ENCODE data around the gene TMEM81. TPM values are rescaled to one million over a fixed set of nuclear protein-coding genes. Genes with fewer than 3 reads are reported as not detected.

The TMEM81 gene
- total RNA-seq, 4 donors from 2014 or later, result 1.6 to 4.5 (median 2.9) TPM

DNA sequence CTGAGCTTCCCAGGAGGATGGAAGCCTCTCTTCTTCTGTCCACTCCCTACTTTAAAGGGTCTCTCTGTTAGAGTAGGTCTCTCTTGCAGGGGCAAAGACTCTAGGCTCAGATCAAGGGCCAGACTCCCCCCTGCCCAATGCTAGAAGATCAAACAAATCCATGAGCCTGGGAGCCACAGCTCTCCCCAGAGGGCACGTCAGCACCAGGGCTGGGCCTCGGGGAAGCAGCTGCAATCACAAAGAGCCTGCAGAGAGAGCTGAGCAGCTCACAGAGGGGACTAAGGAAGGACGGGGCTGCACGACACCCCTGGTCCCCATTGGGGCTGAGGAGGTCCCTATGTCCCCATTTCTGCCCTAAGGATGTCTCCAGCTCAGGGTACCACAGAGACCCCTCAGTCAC is 37.4 kb downstream of the TMEM81 start:
- 40% methylated on average over 1 of the region's 4 CpGs; no CpG with 5 or more reads in 1 of the 2 donors for WGBS, 2 donors (ENCODE audit: low coverage in 1 of 2)

DNA sequence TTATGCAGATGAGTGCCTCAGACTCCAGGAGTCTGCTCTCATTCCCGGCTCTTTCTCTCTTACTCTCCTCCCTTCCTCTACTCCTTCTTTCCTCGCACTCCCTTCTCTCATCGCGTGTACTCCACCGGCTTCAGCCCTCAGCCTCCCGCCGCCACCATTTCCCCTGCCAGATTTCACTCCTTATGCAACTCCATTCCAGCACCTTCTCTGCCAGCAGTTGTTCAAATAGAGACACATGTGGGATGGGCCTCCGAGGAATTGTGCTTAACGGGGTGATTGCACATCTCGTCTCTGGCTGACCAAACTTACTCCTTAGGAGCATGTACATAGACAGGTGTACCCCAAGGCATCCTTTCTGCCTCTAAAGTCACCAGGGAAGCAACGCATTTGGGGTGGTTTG is 39.1 kb downstream of the TMEM81 start:
- H3K27me3 ChIP-seq, result peaks cover 73% of the 10 kb centered on the region
- ATAC-seq, result no peak
- 24 to 44% methylated on average over 8 to 9 of the region's 11 CpGs for WGBS, 2 donors (ENCODE audit: low coverage in 1 of 2)

More for the DNA sequence above, 37.4 kb downstream of the TMEM81 start:
- TF ChIP-seq EP300 (IDR thresholded peaks at IDR 0.05), result no peak
- no peak for TF ChIP-seq POLR2A (IDR thresholded peaks at IDR 0.05)
- no peak for TF ChIP-seq POLR2AphosphoS5 (IDR thresholded peaks at IDR 0.05)
- TF ChIP-seq, protein P1, sequence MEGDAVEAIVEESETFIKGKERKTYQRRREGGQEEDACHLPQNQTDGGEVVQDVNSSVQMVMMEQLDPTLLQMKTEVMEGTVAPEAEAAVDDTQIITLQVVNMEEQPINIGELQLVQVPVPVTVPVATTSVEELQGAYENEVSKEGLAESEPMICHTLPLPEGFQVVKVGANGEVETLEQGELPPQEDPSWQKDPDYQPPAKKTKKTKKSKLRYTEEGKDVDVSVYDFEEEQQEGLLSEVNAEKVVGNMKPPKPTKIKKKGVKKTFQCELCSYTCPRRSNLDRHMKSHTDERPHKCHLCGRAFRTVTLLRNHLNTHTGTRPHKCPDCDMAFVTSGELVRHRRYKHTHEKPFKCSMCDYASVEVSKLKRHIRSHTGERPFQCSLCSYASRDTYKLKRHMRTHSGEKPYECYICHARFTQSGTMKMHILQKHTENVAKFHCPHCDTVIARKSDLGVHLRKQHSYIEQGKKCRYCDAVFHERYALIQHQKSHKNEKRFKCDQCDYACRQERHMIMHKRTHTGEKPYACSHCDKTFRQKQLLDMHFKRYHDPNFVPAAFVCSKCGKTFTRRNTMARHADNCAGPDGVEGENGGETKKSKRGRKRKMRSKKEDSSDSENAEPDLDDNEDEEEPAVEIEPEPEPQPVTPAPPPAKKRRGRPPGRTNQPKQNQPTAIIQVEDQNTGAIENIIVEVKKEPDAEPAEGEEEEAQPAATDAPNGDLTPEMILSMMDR (IDR thresholded peaks at IDR 0.05), result no peak
- H3K4me1 ChIP-seq, result peaks cover 0 to 23% (median 0%) of the 10 kb centered on the region in 3 donors
- no peaks in the 10 kb centered on the region for H3K36me3 ChIP-seq
- no peaks in the 10 kb centered on the region for H3K9me3 ChIP-seq
- H3K27me3 ChIP-seq, result peaks cover 70% of the 10 kb centered on the region
- no peak overlapping the region for H3K4me3 ChIP-seq
- no peak for ATAC-seq
- no peak overlapping the region for H3K27ac ChIP-seq

DNA sequence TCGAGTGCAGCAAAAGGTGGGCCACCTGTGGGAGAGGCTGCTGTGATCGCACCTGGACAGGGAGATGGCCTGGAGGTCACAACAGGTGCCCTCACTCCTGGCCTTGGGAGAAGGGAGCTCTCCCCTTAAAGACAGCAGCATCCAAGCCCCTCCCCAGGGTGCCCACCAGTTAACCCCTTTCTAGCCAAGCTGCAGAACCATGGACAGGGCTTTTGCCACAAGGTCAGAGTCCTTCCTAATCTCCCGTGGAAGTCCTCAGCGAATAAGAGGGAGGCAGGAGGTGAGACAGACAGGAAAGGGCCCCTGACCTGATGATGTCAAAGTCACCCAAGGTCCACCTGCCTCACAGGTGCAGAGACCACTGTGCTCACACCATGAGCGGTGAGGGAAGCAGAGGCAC is 39.5 kb downstream of the TMEM81 start:
- 50% methylated on average over 1 of the region's 5 CpGs; no CpG with 5 or more reads in 1 of the 2 donors for WGBS, 2 donors (ENCODE audit: low coverage in 1 of 2)
- H3K9me3 ChIP-seq, result no peaks in the 10 kb centered on the region
- TF ChIP-seq POLR2AphosphoS5 (IDR thresholded peaks at IDR 0.05) (no peak), EP300 (IDR thresholded peaks at IDR 0.05) (no peak), POLR2A (IDR thresholded peaks at IDR 0.05) (no peak)
- TF ChIP-seq, protein P1 (IDR thresholded peaks at IDR 0.05), result no peak

More for the DNA sequence above, 39.1 kb downstream of the TMEM81 start:
- H3K4me3 ChIP-seq, result no peak overlapping the region
- TF ChIP-seq, protein P1 (IDR thresholded peaks at IDR 0.05), result no peak
- H3K36me3 ChIP-seq, result no peaks in the 10 kb centered on the region
- H3K9me3 ChIP-seq, result no peaks in the 10 kb centered on the region
- H3K4me1 ChIP-seq, result peaks cover 0 to 23% (median 0%) of the 10 kb centered on the region in 3 donors
- no peak overlapping the region for H3K27ac ChIP-seq

DNA sequence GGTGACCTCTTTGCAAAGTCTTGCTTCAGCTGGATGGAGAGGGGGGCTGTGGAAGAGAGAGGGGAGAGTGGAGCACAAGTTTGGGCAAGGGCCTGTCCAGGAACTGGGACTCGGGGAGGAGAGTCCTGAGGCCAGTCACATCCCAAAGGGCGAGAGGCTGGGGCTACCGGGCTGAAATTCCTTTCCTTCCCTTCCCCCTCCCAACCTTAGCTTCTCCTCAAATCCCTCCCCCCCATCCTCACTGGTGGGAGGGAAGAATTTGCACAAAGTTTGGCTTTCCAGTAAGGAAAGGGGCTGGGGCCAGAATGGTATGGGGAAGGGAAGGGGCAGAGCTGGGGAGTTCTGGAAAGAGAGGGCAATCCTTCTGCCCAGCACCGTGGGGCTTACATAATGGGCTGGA is 40.4 kb downstream of the TMEM81 start:
- Histone ChIP-seq H3K9me3 (no peaks in the 10 kb centered on the region), H3K4me1 (peaks cover 0 to 23% (median 0%) of the 10 kb centered on the region in 3 donors), H3K36me3 (no peaks in the 10 kb centered on the region), H3K27ac (no peak overlapping the region), H3K4me3 (peak overlapping the region in 1 of 2 donors; percentile 41), H3K27me3 (peaks cover 73% of the 10 kb centered on the region)
- no peak for TF ChIP-seq POLR2A (IDR thresholded peaks at IDR 0.05)
- TF ChIP-seq, protein P1 (IDR thresholded peaks at IDR 0.05), result no peak
- TF ChIP-seq POLR2AphosphoS5 (IDR thresholded peaks at IDR 0.05), result no peak
- no peak for TF ChIP-seq EP300 (IDR thresholded peaks at IDR 0.05)
- no peak for ATAC-seq
- no CpG with 5 or more reads among the region's 4 CpGs for WGBS, 2 donors (ENCODE audit: low coverage in 1 of 2)

More for the DNA sequence above, 39.5 kb downstream of the TMEM81 start:
- Histone ChIP-seq H3K4me3 (no peak overlapping the region), H3K27me3 (peaks cover 73% of the 10 kb centered on the region), H3K27ac (no peak overlapping the region), H3K4me1 (peaks cover 0 to 23% (median 0%) of the 10 kb centered on the region in 3 donors), H3K36me3 (no peaks in the 10 kb centered on the region)
- ATAC-seq, result no peak

All from gastroesophageal sphincter (tissue), 4 donors.